HL-60 (cell line): ENCODE results near the gene RAP1GAP2.
A peak's percentile ranks its signal among the peaks of the same experiment; 100 is the strongest.

Source experiments
- DNase-seq, 2 experiments: peaks; one replicate each; pipeline ENCODE4 v3.0.0-alpha.2; 2010 to 2020; ENCODE audit warnings: low read depth in 1 of 2, low spot score in 1 of 2
- H3K27ac ChIP-seq: fragments of 250-450 bp; sonication (Bioruptor Pico); replicated peaks from 2 replicates; pipeline ENCODE4 v1.5.1; 2020; ENCODE audit warnings: mild to moderate bottlenecking, moderate library complexity
- H3K27me3 ChIP-seq: fragments of 250-450 bp; sonication (Bioruptor Pico); 2 replicates; pipeline ENCODE4 v1.5.1; 2021; ENCODE audit warnings: mild to moderate bottlenecking, moderate library complexity; ENCODE audit not compliant: insufficient read depth, poor library complexity, severe bottlenecking
- H3K4me3 ChIP-seq: replicated peaks from 2 replicates; pipeline ENCODE4 v1.5.1; 2011; ENCODE audit warnings: mild to moderate bottlenecking, control low read depth, low read length; ENCODE audit not compliant: insufficient read depth
- GABPA ChIP-seq: IDR thresholded peaks from 2 replicates; pipeline ENCODE4 v1.6.1; 2012; ENCODE audit warnings: low read depth
- POLR2AphosphoS5 ChIP-seq: IDR thresholded peaks from 2 replicates; pipeline ENCODE4 v1.6.1; 2012; ENCODE audit warnings: low read depth
- REST ChIP-seq: IDR thresholded peaks from 2 replicates; pipeline ENCODE4 v1.6.1; 2012; ENCODE audit warnings: low read depth; ENCODE audit not compliant: insufficient replicate concordance
- SPI1 ChIP-seq: IDR thresholded peaks from 2 replicates; pipeline ENCODE4 v1.6.1; 2012; ENCODE audit warnings: low read depth, mild to moderate bottlenecking, borderline replicate concordance
- TF ChIP-seq, protein P1 (sequence below): IDR thresholded peaks from one replicate; pipeline ENCODE4 v1.5.1; 2011; ENCODE audit warnings: low read length, control low read depth, inconsistent platforms; ENCODE audit not compliant: insufficient read depth

Gene RAP1GAP2

GRCh38 chr17:2929881-2930533, 133.8 kb downstream of the RAP1GAP2 start:
- no peak overlapping the region for H3K27ac ChIP-seq
- no peak overlapping the region for H3K4me3 ChIP-seq
- peak in 1 of 2 experiments; percentile 10 for DNase-seq
- no peak for TF ChIP-seq POLR2AphosphoS5
- TF ChIP-seq, protein P1, sequence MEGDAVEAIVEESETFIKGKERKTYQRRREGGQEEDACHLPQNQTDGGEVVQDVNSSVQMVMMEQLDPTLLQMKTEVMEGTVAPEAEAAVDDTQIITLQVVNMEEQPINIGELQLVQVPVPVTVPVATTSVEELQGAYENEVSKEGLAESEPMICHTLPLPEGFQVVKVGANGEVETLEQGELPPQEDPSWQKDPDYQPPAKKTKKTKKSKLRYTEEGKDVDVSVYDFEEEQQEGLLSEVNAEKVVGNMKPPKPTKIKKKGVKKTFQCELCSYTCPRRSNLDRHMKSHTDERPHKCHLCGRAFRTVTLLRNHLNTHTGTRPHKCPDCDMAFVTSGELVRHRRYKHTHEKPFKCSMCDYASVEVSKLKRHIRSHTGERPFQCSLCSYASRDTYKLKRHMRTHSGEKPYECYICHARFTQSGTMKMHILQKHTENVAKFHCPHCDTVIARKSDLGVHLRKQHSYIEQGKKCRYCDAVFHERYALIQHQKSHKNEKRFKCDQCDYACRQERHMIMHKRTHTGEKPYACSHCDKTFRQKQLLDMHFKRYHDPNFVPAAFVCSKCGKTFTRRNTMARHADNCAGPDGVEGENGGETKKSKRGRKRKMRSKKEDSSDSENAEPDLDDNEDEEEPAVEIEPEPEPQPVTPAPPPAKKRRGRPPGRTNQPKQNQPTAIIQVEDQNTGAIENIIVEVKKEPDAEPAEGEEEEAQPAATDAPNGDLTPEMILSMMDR: peak; percentile 13
- H3K27me3 ChIP-seq: no peaks in the 10 kb centered on the region

GRCh38 chr17:2931876-2932275, 135.6 kb downstream of the RAP1GAP2 start:
- TF ChIP-seq SPI1: no peak
- TF ChIP-seq, protein P1: no peak
- TF ChIP-seq REST: no peak
- TF ChIP-seq GABPA: no peak
- no peak for TF ChIP-seq POLR2AphosphoS5
- Histone ChIP-seq H3K27me3 (no peaks in the 10 kb centered on the region), H3K27ac (no peak overlapping the region), H3K4me3 (no peak overlapping the region)
- DNase-seq: no peak

DNA sequence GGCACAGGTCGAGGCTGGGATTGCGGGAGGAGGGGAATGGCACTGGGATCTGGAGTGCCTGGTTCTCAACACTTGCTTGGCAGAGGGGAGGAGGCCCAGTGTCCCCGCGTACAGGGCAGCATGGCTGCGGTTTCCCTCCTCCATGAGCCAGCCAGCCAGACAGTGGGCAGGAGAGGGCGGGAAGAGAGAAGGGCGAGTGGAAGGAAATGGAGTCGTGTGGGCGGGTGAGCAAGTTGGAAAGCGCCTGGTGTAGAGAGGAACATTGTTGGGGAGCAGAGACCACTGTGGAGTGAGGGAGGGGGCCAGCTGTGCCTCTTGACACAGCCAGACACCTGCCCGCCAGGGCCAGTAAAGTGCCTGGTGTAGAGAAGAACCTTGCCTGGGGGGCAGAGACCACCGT, 136.7 kb downstream of the RAP1GAP2 start:
- Histone ChIP-seq H3K27me3 (no peaks in the 10 kb centered on the region), H3K4me3 (no peak overlapping the region), H3K27ac (no peak overlapping the region)
- TF ChIP-seq REST: no peak
- TF ChIP-seq, protein P1: no peak
- no peak for TF ChIP-seq SPI1
- TF ChIP-seq GABPA: no peak
- TF ChIP-seq POLR2AphosphoS5: no peak
- DNase-seq: no peak

GRCh38 chr17:2933606-2934005, 137.4 kb downstream of the RAP1GAP2 start:
- Histone ChIP-seq H3K27me3 (no peaks in the 10 kb centered on the region), H3K27ac (no peak overlapping the region), H3K4me3 (no peak overlapping the region)
- DNase-seq: no peak
- TF ChIP-seq POLR2AphosphoS5 (no peak), SPI1 (no peak), GABPA (no peak), REST (no peak)
- TF ChIP-seq, protein P1: no peak
